ENCODE data around the gene KLHL1. TPM values are rescaled to one million over a fixed set of nuclear protein-coding genes. Genes with fewer than 3 reads are reported as not detected.

Gene KLHL1
- total and polyA plus RNA-seq, 9 of the 15 experiments (the other 6 are each of a cell fraction or from before 2014, with no cell fraction given) = not detected

Small RNA genes lying within 50 kb of the gene (small RNA-seq; reads per million reads assigned to genes)
- not detected for gene RNY3P10

Other genes starting within 250 kb of the KLHL1 start
- not detected in 2 replicates for gene ATXN8OS, start 626 bp downstream of the KLHL1 start, total RNA-seq (2014; rRNA removed)
- not detected in 2 replicates for gene ATXN8OS, start 626 bp downstream of the KLHL1 start, total RNA-seq (2014; rRNA removed; fragmentation: Illumina TruSeq; extraction: Trizol)
- not detected in 2 replicates for gene ATXN8OS, start 626 bp downstream of the KLHL1 start, total RNA-seq (2015; rRNA removed; fragmentation: Illumina TruSeq; extraction: Trizol)
- not detected in 2 replicates for gene ATXN8OS, start 626 bp downstream of the KLHL1 start, total RNA-seq (2021)
- gene ATXN8OS, start 626 bp downstream of the KLHL1 start, polyA plus RNA-seq (2011; rRNA removed) = not detected in 2 replicates
- gene ATXN8OS, start 626 bp downstream of the KLHL1 start, polyA plus RNA-seq (2014; fragmentation: Illumina TruSeq; extraction: Trizol) = not detected in 2 replicates
- not detected for gene ATXN8OS, start 626 bp downstream of the KLHL1 start, polyA plus RNA-seq (2014; fragmentation: Nextera tagmentation; extraction: Ambion mirVana)
- not detected in 2 replicates for gene ATXN8OS, start 626 bp downstream of the KLHL1 start, polyA plus RNA-seq (2014; rRNA removed)